ENCODE results near the gene ACOT7. TPM values are rescaled to one million over a fixed set of nuclear protein-coding genes. Genes with fewer than 3 reads are reported as not detected.
A peak's percentile ranks its signal among the peaks of the same experiment; 100 is the strongest.

ACOT7 gene
- total and polyA plus RNA-seq, 2 of the 13 experiments (the other 11 are each of a cell fraction or from before 2014, with no cell fraction given) = 33.0 to 55.8 TPM

GRCh38 chr1:6259491-6260362, 133.8 kb downstream of the ACOT7 start (continued):
- TF ChIP-seq ATF2 (CRISPR knock-in tag; IDR thresholded peaks at IDR 0.05) = peak; percentile 45; the same call in 1 of the 2 replicates
- TF ChIP-seq ZBTB7A (CRISPR knock-in tag; IDR thresholded peaks at IDR 0.05) = no peak
- TF ChIP-seq NFYB (CRISPR knock-in tag; IDR thresholded peaks at IDR 0.05) = peak; percentile 82
- peak; percentile 80 for TF ChIP-seq PHF21A (CRISPR knock-in tag; IDR thresholded peaks at IDR 0.05)
- peak; percentile 51; the same call in 1 of the 2 replicates for TF ChIP-seq ZBTB10 (CRISPR knock-in tag; IDR thresholded peaks at IDR 0.05; ENCODE audit: borderline replicate concordance)
- no peak for TF ChIP-seq GRHL1 (CRISPR knock-in tag; conservative IDR thresholded peaks at IDR 0.05)
- TF ChIP-seq FOSL1 (CRISPR knock-in tag; IDR thresholded peaks at IDR 0.05; ENCODE audit: borderline replicate concordance) = no peak
- TF ChIP-seq IKZF4 (CRISPR knock-in tag; IDR thresholded peaks at IDR 0.05; ENCODE audit: borderline replicate concordance, low read depth, not compliant biosample characterization) = no peak
- peak; percentile 53; the same call in 1 of the 2 replicates for TF ChIP-seq HOXA3 (CRISPR knock-in tag; IDR thresholded peaks at IDR 0.05)
- peak; percentile 60; the same call in 1 of the 2 replicates for TF ChIP-seq ATF1 (CRISPR knock-in tag; IDR thresholded peaks at IDR 0.05)
- peak; percentile 28 for TF ChIP-seq TEAD3 (CRISPR knock-in tag; optimal IDR thresholded peaks at IDR 0.05; ENCODE audit: borderline replicate concordance)
- TF ChIP-seq CSRNP1 (CRISPR knock-in tag; IDR thresholded peaks at IDR 0.05) = peak; percentile 68; the same call in 1 of the 2 replicates
- TF ChIP-seq RFX5 (IDR thresholded peaks at IDR 0.05; ENCODE audit: low read depth, low read length) = 0 out of 2 replicates have a peak, but pooled peaks have one; percentile 44
- TF ChIP-seq SP4 (CRISPR knock-in tag; IDR thresholded peaks at IDR 0.05) = peak; percentile 50; the same call in 1 of the 2 replicates
- no peak for TF ChIP-seq KDM4B (CRISPR knock-in tag; IDR thresholded peaks at IDR 0.05)
- no peak for TF ChIP-seq NFIC (IDR thresholded peaks at IDR 0.05; ENCODE audit: low read length)
- no peak for TF ChIP-seq MTF2 (CRISPR knock-in tag; IDR thresholded peaks at IDR 0.05; ENCODE audit: borderline replicate concordance)
- TF ChIP-seq REL (CRISPR knock-in tag; conservative IDR thresholded peaks at IDR 0.05) = no peak
- TF ChIP-seq ZNF674 (CRISPR knock-in tag; IDR thresholded peaks at IDR 0.05; ENCODE audit: low read depth) = no peak
- 0 out of 2 replicates have a peak, but pooled peaks have one; percentile 18 for TF ChIP-seq ISL2 (CRISPR knock-in tag; IDR thresholded peaks at IDR 0.05)
- no peak for TF ChIP-seq TAF15 (IDR thresholded peaks at IDR 0.05; ENCODE audit: low read depth, low read length, poor library complexity, severe bottlenecking)
- TF ChIP-seq ZNF556 (CRISPR knock-in tag; IDR thresholded peaks at IDR 0.05; ENCODE audit: borderline replicate concordance) = no peak

Measured in HepG2 (cell line).